ENCODE measurements around the gene ABLIM1. TPM values are rescaled to one million over a fixed set of nuclear protein-coding genes. Genes with fewer than 3 reads are reported as not detected.
A peak's percentile ranks its signal among the peaks of the same experiment; 100 is the strongest.

ABLIM1 gene
- total and polyA plus RNA-seq, 2 of the 13 experiments (the other 11 are each of a cell fraction or from before 2014, with no cell fraction given): 59.4 to 92.7 TPM

GRCh38 chr10:114526504-114527238 lies 131.4 kb downstream of the ABLIM1 start (continued):
- TF ChIP-seq ISX (CRISPR knock-in tag; conservative IDR thresholded peaks at IDR 0.05) (0 out of 2 replicates have a peak, but pooled peaks have one; percentile 31), KAT2B (IDR thresholded peaks at IDR 0.05; ENCODE audit: borderline replicate concordance, low read depth, low read length) (no peak), ZFY (CRISPR knock-in tag; IDR thresholded peaks at IDR 0.05) (peak; percentile 74), U2AF1 (optimal IDR thresholded peaks at IDR 0.05; ENCODE audit: low read depth, low read length) (no peak), ZFYVE20 (CRISPR knock-in tag; IDR thresholded peaks at IDR 0.05; ENCODE audit: borderline replicate concordance, low read depth) (no peak), KDM1A (CRISPR knock-in tag; IDR thresholded peaks at IDR 0.05) (no peak), ZFAT (CRISPR knock-in tag; conservative IDR thresholded peaks at IDR 0.05) (no peak), SIN3A (IDR thresholded peaks at IDR 0.05; ENCODE audit: borderline replicate concordance, low read depth, low read length) (0 out of 2 replicates have a peak, but pooled peaks have one; percentile 71), MLXIP (CRISPR knock-in tag; IDR thresholded peaks at IDR 0.05; ENCODE audit: borderline replicate concordance) (no peak), ZNF781 (CRISPR knock-in tag; IDR thresholded peaks at IDR 0.05; ENCODE audit: borderline replicate concordance, not compliant biosample characterization) (peak; percentile 73), ZNF276 (CRISPR knock-in tag; IDR thresholded peaks at IDR 0.05; ENCODE audit: low read depth) (peak; percentile 83; the same call in 1 of the 2 replicates), ZNF446 (CRISPR knock-in tag; IDR thresholded peaks at IDR 0.05) (no peak; the same call in 1 of the 2 replicates), JUND (CRISPR knock-in tag; IDR thresholded peaks at IDR 0.05) (no peak), TCF7 (IDR thresholded peaks at IDR 0.05; ENCODE audit: low read depth) (peak; percentile 36; the same call in 1 of the 2 replicates), GTF3A (CRISPR knock-in tag; conservative IDR thresholded peaks at IDR 0.05) (no peak), DR1 (CRISPR knock-in tag; IDR thresholded peaks at IDR 0.05) (no peak; the same call in 1 of the 2 replicates), ELK4 (CRISPR knock-in tag; IDR thresholded peaks at IDR 0.05; ENCODE audit: borderline replicate concordance) (peak; percentile 77; the same call in 1 of the 2 replicates)
- TF ChIP-seq, protein P1, sequence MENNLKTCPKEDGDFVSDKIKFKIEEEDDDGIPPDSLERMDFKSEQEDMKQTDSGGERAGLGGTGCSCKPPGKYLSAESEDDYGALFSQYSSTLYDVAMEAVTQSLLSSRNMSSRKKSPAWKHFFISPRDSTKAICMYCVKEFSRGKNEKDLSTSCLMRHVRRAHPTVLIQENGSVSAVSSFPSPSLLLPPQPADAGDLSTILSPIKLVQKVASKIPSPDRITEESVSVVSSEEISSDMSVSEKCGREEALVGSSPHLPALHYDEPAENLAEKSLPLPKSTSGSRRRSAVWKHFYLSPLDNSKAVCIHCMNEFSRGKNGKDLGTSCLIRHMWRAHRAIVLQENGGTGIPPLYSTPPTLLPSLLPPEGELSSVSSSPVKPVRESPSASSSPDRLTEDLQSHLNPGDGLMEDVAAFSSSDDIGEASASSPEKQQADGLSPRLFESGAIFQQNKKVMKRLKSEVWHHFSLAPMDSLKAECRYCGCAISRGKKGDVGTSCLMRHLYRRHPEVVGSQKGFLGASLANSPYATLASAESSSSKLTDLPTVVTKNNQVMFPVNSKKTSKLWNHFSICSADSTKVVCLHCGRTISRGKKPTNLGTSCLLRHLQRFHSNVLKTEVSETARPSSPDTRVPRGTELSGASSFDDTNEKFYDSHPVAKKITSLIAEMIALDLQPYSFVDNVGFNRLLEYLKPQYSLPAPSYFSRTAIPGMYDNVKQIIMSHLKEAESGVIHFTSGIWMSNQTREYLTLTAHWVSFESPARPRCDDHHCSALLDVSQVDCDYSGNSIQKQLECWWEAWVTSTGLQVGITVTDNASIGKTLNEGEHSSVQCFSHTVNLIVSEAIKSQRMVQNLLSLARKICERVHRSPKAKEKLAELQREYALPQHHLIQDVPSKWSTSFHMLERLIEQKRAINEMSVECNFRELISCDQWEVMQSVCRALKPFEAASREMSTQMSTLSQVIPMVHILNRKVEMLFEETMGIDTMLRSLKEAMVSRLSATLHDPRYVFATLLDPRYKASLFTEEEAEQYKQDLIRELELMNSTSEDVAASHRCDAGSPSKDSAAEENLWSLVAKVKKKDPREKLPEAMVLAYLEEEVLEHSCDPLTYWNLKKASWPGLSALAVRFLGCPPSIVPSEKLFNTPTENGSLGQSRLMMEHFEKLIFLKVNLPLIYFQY (CRISPR knock-in tag; IDR thresholded peaks at IDR 0.05; ENCODE audit: borderline replicate concordance): no peak

Measured in HepG2 (cell line).